ENCODE measurements around the gene DHX16.
"Not testable (repeated sequence)": the region's sequence is repeated elsewhere in the genome, so short reads cannot be mapped to it uniquely, and the experiment has no call there.

DNA sequence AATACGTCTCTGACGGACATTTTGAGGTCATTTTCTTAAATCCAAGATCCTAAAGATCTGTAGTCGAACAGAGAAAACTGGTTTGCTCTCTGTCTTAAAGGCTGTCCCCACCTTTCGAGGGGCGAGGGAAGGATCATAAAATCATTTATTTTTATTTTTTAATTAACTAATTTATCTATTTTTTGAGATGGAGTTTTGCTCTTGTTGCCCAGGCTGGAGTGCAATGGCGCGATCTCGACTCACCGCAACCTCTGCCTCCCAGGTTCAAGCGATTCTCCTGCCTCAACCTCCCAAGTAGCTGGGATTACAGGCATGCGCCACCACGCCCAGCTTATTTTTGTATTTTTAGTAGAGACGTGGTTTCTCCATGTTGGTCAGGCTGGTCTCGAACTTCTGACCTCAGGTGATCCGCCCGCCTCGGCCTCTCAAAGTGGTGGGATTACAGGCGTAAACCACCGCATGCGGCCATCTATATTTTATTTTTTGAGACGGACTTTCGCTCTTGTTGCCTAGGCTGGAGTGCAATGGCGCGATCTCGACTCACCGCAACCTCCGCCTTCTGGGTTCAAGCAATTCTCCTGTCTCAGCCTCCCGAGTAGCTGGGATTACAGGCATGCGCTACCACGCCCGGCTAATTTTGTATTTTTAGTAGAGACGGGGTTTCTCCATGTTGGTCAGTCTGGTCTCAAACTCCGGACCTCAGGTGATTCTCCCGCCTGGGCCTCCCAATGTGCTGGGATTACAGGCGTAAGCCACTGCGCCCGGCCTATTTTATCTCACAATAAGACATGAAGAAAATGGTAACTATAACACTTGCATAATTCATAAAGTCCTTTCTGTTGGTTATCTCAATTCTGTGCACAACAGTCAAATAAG, 45.3 kb upstream of the DHX16 start:
- not testable (repeated sequence) for TF ChIP-seq CTCF (IDR thresholded peaks at IDR 0.05 in 8 of 11, conservative IDR thresholded peaks at IDR 0.05 in 3 of 11); POLR2A (IDR thresholded peaks at IDR 0.05)

Data from spleen (tissue), 7 donors.